Trophoblast cell (in vitro differentiated cells and primary cell): ENCODE data around the gene SLC5A12.
A peak's percentile ranks its signal among the peaks of the same experiment; 100 is the strongest.

ENCODE experiments used
- DNase-seq, 2 donors: peaks; one replicate each; pipeline ENCODE4 v3.0.0-alpha.2; 2016
- H2AFZ ChIP-seq: 2 replicates; pipeline ENCODE4 v1.6.1; 2013; ENCODE audit warnings: low read length, moderate library complexity, mild to moderate bottlenecking; ENCODE audit not compliant: insufficient read depth, poor library complexity
- H2AK5ac ChIP-seq: 2 replicates; pipeline ENCODE4 v1.6.1; 2013; ENCODE audit warnings: mild to moderate bottlenecking, low read length
- H2BK120ac ChIP-seq: 2 replicates; pipeline ENCODE4 v1.6.1; 2013; ENCODE audit warnings: low read length, mild to moderate bottlenecking, moderate library complexity; ENCODE audit not compliant: insufficient read depth, poor library complexity
- H2BK12ac ChIP-seq: 2 replicates; pipeline ENCODE4 v1.6.1; 2013; ENCODE audit warnings: mild to moderate bottlenecking, low read length, moderate library complexity
- H2BK5ac ChIP-seq: 2 replicates; pipeline ENCODE4 v1.6.1; 2013; ENCODE audit warnings: low read length, low read depth, moderate library complexity, mild to moderate bottlenecking; ENCODE audit not compliant: poor library complexity
- H3K14ac ChIP-seq: 2 replicates; pipeline ENCODE4 v1.6.1; 2013; ENCODE audit warnings: mild to moderate bottlenecking, low read length
- H3K18ac ChIP-seq: 2 replicates; pipeline ENCODE4 v1.6.1; 2013; ENCODE audit warnings: mild to moderate bottlenecking, low read length
- H3K23ac ChIP-seq: 2 replicates; pipeline ENCODE4 v1.6.1; 2013; ENCODE audit warnings: low read length
- H3K27ac ChIP-seq: 2 replicates; pipeline ENCODE4 v1.5.1; 2013; ENCODE audit warnings: low read depth, mild to moderate bottlenecking, inconsistent platforms, low read length, moderate library complexity
- H3K27me3 ChIP-seq: 2 replicates; pipeline ENCODE4 v1.6.1; 2013; ENCODE audit warnings: inconsistent platforms, mild to moderate bottlenecking, low read length, moderate library complexity; ENCODE audit not compliant: insufficient read depth
- H3K36me3 ChIP-seq, 2 experiments: 1 replicate in 1 of 2; 2 replicates in 1 of 2; pipeline ENCODE4 v1.6.1; 2013; ENCODE audit warnings: low read length in 2 of 2, mild to moderate bottlenecking in 2 of 2, moderate library complexity in 1 of 2; ENCODE audit not compliant: insufficient read depth in 2 of 2, control insufficient read depth in 1 of 2
- H3K4ac ChIP-seq: 2 replicates; pipeline ENCODE4 v1.6.1; 2013; ENCODE audit warnings: low read depth, mild to moderate bottlenecking, low read length, moderate library complexity
- H3K4me1 ChIP-seq, 2 experiments: 1 replicate in 1 of 2; 2 replicates in 1 of 2; pipeline ENCODE4 v1.6.1; 2013; ENCODE audit warnings: low read length in 2 of 2, mild to moderate bottlenecking in 2 of 2, moderate library complexity in 1 of 2; ENCODE audit not compliant: insufficient read depth in 2 of 2, control insufficient read depth in 1 of 2
- H3K4me2 ChIP-seq: 2 replicates; pipeline ENCODE4 v1.6.1; 2013; ENCODE audit warnings: inconsistent platforms, mild to moderate bottlenecking, low read length, moderate library complexity
- H3K4me3 ChIP-seq: 2 replicates; pipeline ENCODE4 v1.5.1; 2013; ENCODE audit warnings: mild to moderate bottlenecking, low read depth, low read length, inconsistent platforms
- H3K79me1 ChIP-seq: one replicate; pipeline ENCODE4 v1.6.1; 2013; ENCODE audit warnings: low read length
- H3K79me2 ChIP-seq: 2 replicates; pipeline ENCODE4 v1.6.1; 2013; ENCODE audit warnings: low read length, mild to moderate bottlenecking; ENCODE audit not compliant: control insufficient read depth, insufficient read depth, poor library complexity
- H3K9ac ChIP-seq: 2 replicates; pipeline ENCODE4 v1.6.1; 2013; ENCODE audit warnings: mild to moderate bottlenecking, low read length
- H3K9me3 ChIP-seq: 2 replicates; pipeline ENCODE4 v1.6.1; 2013; ENCODE audit warnings: low read depth, mild to moderate bottlenecking, control low read depth, inconsistent platforms, low read length; ENCODE audit not compliant: insufficient read depth
- H4K12ac ChIP-seq: 2 replicates; pipeline ENCODE4 v1.6.1; 2013; ENCODE audit warnings: low read depth, mild to moderate bottlenecking, low read length, moderate library complexity
- H4K8ac ChIP-seq: 2 replicates; pipeline ENCODE4 v1.6.1; 2013; ENCODE audit warnings: low read depth, mild to moderate bottlenecking, low read length, moderate library complexity
- H4K91ac ChIP-seq: one replicate; pipeline ENCODE4 v1.6.1; 2013; ENCODE audit warnings: low read depth, mild to moderate bottlenecking, low read length, moderate library complexity
- WGBS: extraction: QIAGEN DNeasy Blood & Tissue Kit; methylation state at CpG from one replicate; pipeline ENCODE4 v1.1.7; 2013; ENCODE audit warnings: missing lambda C conversion rate; ENCODE audit not compliant: insufficient read length, insufficient coverage; ENCODE audit errors: extremely low coverage; 5-methylcytosine and 5-hydroxymethylcytosine counted together

SLC5A12 gene

GRCh38 chr11:26665946-26666345, 55.9 kb downstream of the SLC5A12 start:
- no peak overlapping the region for H4K91ac ChIP-seq
- no CpG with 5 or more reads among the region's 1 CpG for WGBS
- H3K27me3 ChIP-seq = no peaks in the 10 kb centered on the region
- H3K27ac ChIP-seq = no peak overlapping the region
- H4K12ac ChIP-seq = no peak overlapping the region
- no peak overlapping the region for H2BK12ac ChIP-seq
- H3K4me3 ChIP-seq = no peak overlapping the region
- H3K36me3 ChIP-seq = no peaks in the 10 kb centered on the region
- H3K9me3 ChIP-seq = no peaks in the 10 kb centered on the region
- H4K8ac ChIP-seq = no peak overlapping the region
- H2AK5ac ChIP-seq = no peak overlapping the region
- no peaks in the 10 kb centered on the region for H3K4me1 ChIP-seq
- H3K14ac ChIP-seq = no peak overlapping the region
- no peak overlapping the region for H3K9ac ChIP-seq
- H2BK120ac ChIP-seq = no peak overlapping the region
- H2AFZ ChIP-seq = no peak overlapping the region
- H3K79me2 ChIP-seq = no peaks in the 10 kb centered on the region
- no peak overlapping the region for H2BK5ac ChIP-seq
- no peaks in the 10 kb centered on the region for H3K79me1 ChIP-seq
- H3K18ac ChIP-seq = no peak overlapping the region
- no peak overlapping the region for H3K23ac ChIP-seq
- H3K4ac ChIP-seq = no peak overlapping the region
- DNase-seq = no peak
- H3K4me2 ChIP-seq = no peak overlapping the region

GRCh38 chr11:26665036-26665435, 56.8 kb downstream of the SLC5A12 start:
- no peak overlapping the region for H3K4me2 ChIP-seq
- no peak overlapping the region for H4K8ac ChIP-seq
- no peak overlapping the region for H3K9ac ChIP-seq
- no peaks in the 10 kb centered on the region for H3K27me3 ChIP-seq
- H3K27ac ChIP-seq = no peak overlapping the region
- H4K91ac ChIP-seq = no peak overlapping the region
- H3K14ac ChIP-seq = no peak overlapping the region
- no peak overlapping the region for H2AK5ac ChIP-seq
- no peak overlapping the region for H2BK120ac ChIP-seq
- DNase-seq = peak in 1 of 2 donors; percentile 61
- H3K4me3 ChIP-seq = no peak overlapping the region
- no peak overlapping the region for H3K23ac ChIP-seq
- no peaks in the 10 kb centered on the region for H3K79me2 ChIP-seq
- H2BK12ac ChIP-seq = no peak overlapping the region
- H4K12ac ChIP-seq = no peak overlapping the region
- H2BK5ac ChIP-seq = no peak overlapping the region
- no peak overlapping the region for H2AFZ ChIP-seq
- H3K79me1 ChIP-seq = no peaks in the 10 kb centered on the region
- no peak overlapping the region for H3K4ac ChIP-seq
- no peaks in the 10 kb centered on the region for H3K9me3 ChIP-seq
- H3K4me1 ChIP-seq = no peaks in the 10 kb centered on the region
- H3K18ac ChIP-seq = no peak overlapping the region
- WGBS = no CpG with 5 or more reads among the region's 2 CpGs
- no peaks in the 10 kb centered on the region for H3K36me3 ChIP-seq

- Histone ChIP-seq H4K12ac (no peak overlapping the region), H3K4me2 (no peak overlapping the region), H3K27me3 (no peaks in the 10 kb centered on the region), H3K18ac (no peak overlapping the region), H3K36me3 (no peaks in the 10 kb centered on the region), H4K8ac (no peak overlapping the region), H3K4me3 (no peak overlapping the region), H2AK5ac (no peak overlapping the region), H2BK12ac (no peak overlapping the region), H3K9ac (no peak overlapping the region), H3K9me3 (no peaks in the 10 kb centered on the region), H3K27ac (no peak overlapping the region), H3K79me1 (no peaks in the 10 kb centered on the region), H3K14ac (no peak overlapping the region), H3K23ac (no peak overlapping the region), H3K79me2 (no peaks in the 10 kb centered on the region), H3K4ac (no peak overlapping the region), H2BK120ac (no peak overlapping the region), H4K91ac (no peak overlapping the region), H2BK5ac (no peak overlapping the region), H3K4me1 (no peaks in the 10 kb centered on the region), H2AFZ (no peak overlapping the region)
- peak in 1 of 2 donors; percentile 76 for DNase-seq
- WGBS = no CpG with 5 or more reads among the region's 1 CpG
Observed at GRCh38 chr11:26662916-26663315, 58.9 kb downstream of the SLC5A12 start.

- H2AK5ac ChIP-seq = no peak overlapping the region
- H4K91ac ChIP-seq = no peak overlapping the region
- H3K9ac ChIP-seq = no peak overlapping the region
- H3K79me1 ChIP-seq = no peaks in the 10 kb centered on the region
- H3K79me2 ChIP-seq = no peaks in the 10 kb centered on the region
- no peak overlapping the region for H3K14ac ChIP-seq
- H2BK120ac ChIP-seq = no peak overlapping the region
- no peak overlapping the region for H4K8ac ChIP-seq
- H2BK5ac ChIP-seq = no peak overlapping the region
- H3K4ac ChIP-seq = no peak overlapping the region
- H3K18ac ChIP-seq = no peak overlapping the region
- no peak overlapping the region for H2BK12ac ChIP-seq
- H3K9me3 ChIP-seq = no peaks in the 10 kb centered on the region
- H3K4me1 ChIP-seq = no peaks in the 10 kb centered on the region
- no peak for DNase-seq
- no peaks in the 10 kb centered on the region for H3K27me3 ChIP-seq
- H2AFZ ChIP-seq = no peak overlapping the region
- H3K23ac ChIP-seq = no peak overlapping the region
- H3K27ac ChIP-seq = no peak overlapping the region
- no peak overlapping the region for H3K4me3 ChIP-seq
- H3K4me2 ChIP-seq = no peak overlapping the region
- no CpG with 5 or more reads among the region's 2 CpGs for WGBS
- no peaks in the 10 kb centered on the region for H3K36me3 ChIP-seq
- no peak overlapping the region for H4K12ac ChIP-seq
Observed at GRCh38 chr11:26655287-26655686, 66.6 kb downstream of the SLC5A12 start.
